Endothelial cell of umbilical vein (primary cell): ENCODE data around the gene OTP. TPM values are rescaled to one million over a fixed set of nuclear protein-coding genes. Genes with fewer than 3 reads are reported as not detected.

ENCODE experiments used
- Bru-seq: library from RNA; stranded (reverse); fragments of 400-500 nt; gene quantifications from one replicate; lab custom pipeline; 2021; lab: Mats Ljungman, UMichigan
- BruChase-seq, 2 experiments: library from RNA; stranded (reverse); fragments of 400-500 nt; gene quantifications; one replicate each; lab custom pipeline; 2021; lab: Mats Ljungman, UMichigan
- BruUV-seq: library from RNA; stranded (reverse); fragments of 400-500 nt; replicated peaks from 2 replicates; lab custom pipeline; 2021; lab: Mats Ljungman, UMichigan
- CTCF ChIA-PET: fragments of 300-600, 350-600 bp; sonication (Branson Sonifier 250); formaldehyde crosslinking; loops from one replicate; lab custom pipeline; 2021; ENCODE audit warnings: antibody characterized with exemption, inconsistent platforms; lab: Charles Lee
- POLR2A ChIA-PET: fragments of 300-600, 350-600 bp; sonication (Branson Sonifier 250); formaldehyde crosslinking; loops from one replicate; lab custom pipeline; 2021; ENCODE audit warnings: antibody characterized with exemption, inconsistent platforms; lab: Charles Lee
- DNase-seq: peaks from one replicate; pipeline ENCODE4 v3.0.0-alpha.2; 2011; ENCODE audit warnings: low read depth, low spot score
- FAIRE-seq: peaks from 2 replicates; lab custom pipeline; 2011; peaks lifted over from hg19 to GRCh38; lab: Jason Lieb, UNC
- H2AFZ ChIP-seq: 2 replicates; pipeline ENCODE4 v1.6.0; 2012; ENCODE audit warnings: low read depth, low read length, control low read depth, inconsistent platforms
- H3K27ac ChIP-seq: 2 replicates; pipeline ENCODE4 v1.5.1; 2011; ENCODE audit warnings: low read depth, mild to moderate bottlenecking, control low read depth, low read length, moderate library complexity; ENCODE audit not compliant: insufficient read depth
- H3K27me3 ChIP-seq, 2 experiments: 2 replicates each; pipeline versions ENCODE4 v1.6.0 to v1.6.1; 2011; ENCODE audit warnings: low read length in 2 of 2, mixed read lengths in 1 of 2; ENCODE audit not compliant: control insufficient read depth in 2 of 2, insufficient read depth in 2 of 2
- H3K36me3 ChIP-seq, 2 experiments: 2 replicates in 1 of 2; 3 replicates in 1 of 2; pipeline ENCODE4 v1.5.1; 2011; ENCODE audit warnings: low read length in 2 of 2, mild to moderate bottlenecking in 1 of 2, moderate library complexity in 1 of 2; ENCODE audit not compliant: control insufficient read depth in 2 of 2, insufficient read depth in 2 of 2; ENCODE audit errors: extremely low read depth in 1 of 2
- H3K4me1 ChIP-seq: 3 replicates; pipeline ENCODE4 v1.5.1; 2011; ENCODE audit warnings: mild to moderate bottlenecking, low read length; ENCODE audit not compliant: control insufficient read depth, insufficient read depth; ENCODE audit errors: extremely low read depth
- H3K4me2 ChIP-seq: 2 replicates; pipeline ENCODE4 v1.6.1; 2011; ENCODE audit warnings: low read length, control low read depth, mixed read lengths; ENCODE audit not compliant: insufficient read depth
- H3K4me3 ChIP-seq, 3 experiments: fragments of 200-600 bp in 1 of 3; sonication (generic), shearing (Covaris generic) in 1 of 3; replicated peaks in 1 of 3; 2 replicates each; pipeline ENCODE4 v1.5.1; 2011 to 2016; ENCODE audit warnings: control low read depth in 3 of 3, low read length in 3 of 3, mild to moderate bottlenecking in 2 of 3, inconsistent platforms in 1 of 3, low read depth in 1 of 3, moderate library complexity in 1 of 3; ENCODE audit not compliant: insufficient read depth in 1 of 3
- H3K79me2 ChIP-seq: 2 replicates; pipeline ENCODE4 v1.6.0; 2012; ENCODE audit warnings: low read length, inconsistent platforms; ENCODE audit not compliant: control insufficient read depth, insufficient read depth
- H3K9ac ChIP-seq: replicated peaks from 2 replicates; pipeline ENCODE3; 2011; ENCODE audit warnings: low read length, control low read depth; ENCODE audit not compliant: insufficient read depth; ENCODE audit errors: extremely low read depth
- H3K9me1 ChIP-seq: replicated peaks from 3 replicates; pipeline ENCODE4 v1.6.0; 2011; ENCODE audit warnings: mild to moderate bottlenecking, low read length; ENCODE audit not compliant: control insufficient read depth, insufficient read depth; ENCODE audit errors: extremely low read depth
- H3K9me3 ChIP-seq: replicated peaks from 2 replicates; pipeline ENCODE4 v1.5.1; 2012; ENCODE audit warnings: low read length, inconsistent platforms; ENCODE audit not compliant: control insufficient read depth, insufficient read depth
- H4K20me1 ChIP-seq: replicated peaks from 2 replicates; pipeline ENCODE3; 2011; ENCODE audit warnings: mild to moderate bottlenecking, low read length; ENCODE audit not compliant: control insufficient read depth, insufficient read depth; ENCODE audit errors: extremely low read depth
- CTCF ChIP-seq, 2 donors: IDR thresholded peaks; 1 replicate in 1 of 2; 2 replicates in 1 of 2; pipeline ENCODE4 v1.5.1; 2011; ENCODE audit warnings: low read length in 2 of 2, mild to moderate bottlenecking in 2 of 2, moderate library complexity in 2 of 2, control low read depth in 1 of 2, inconsistent platforms in 1 of 2, low read depth in 1 of 2; ENCODE audit not compliant: insufficient read depth in 1 of 2; ENCODE audit errors: extremely low read depth in 1 of 2
- EZH2 ChIP-seq: IDR thresholded peaks from 2 replicates; pipeline ENCODE4 v1.6.1; 2012; ENCODE audit warnings: borderline replicate concordance, low read depth, mild to moderate bottlenecking, moderate library complexity, low read length, inconsistent platforms; ENCODE audit not compliant: severe bottlenecking
- FOS ChIP-seq: IDR thresholded peaks from 2 replicates; pipeline ENCODE4 v1.6.1; 2011; ENCODE audit warnings: mild to moderate bottlenecking, low read length, moderate library complexity, borderline replicate concordance; ENCODE audit not compliant: insufficient read depth
- GATA2 ChIP-seq: IDR thresholded peaks from 2 replicates; pipeline ENCODE4 v1.7.0; 2011; ENCODE audit warnings: low read depth, mild to moderate bottlenecking, moderate library complexity, mixed read lengths, low read length; ENCODE audit not compliant: insufficient read length, insufficient read depth
- JUN ChIP-seq: IDR thresholded peaks from 2 replicates; pipeline ENCODE4 v1.6.1; 2011; ENCODE audit warnings: borderline replicate concordance, low read depth; ENCODE audit not compliant: insufficient read length, insufficient read depth
- MAX ChIP-seq: IDR thresholded peaks from 2 replicates; pipeline ENCODE4 v1.6.1; 2011; ENCODE audit not compliant: insufficient read depth, insufficient read length
- MYC ChIP-seq: IDR thresholded peaks from one replicate; pipeline ENCODE4 v1.6.1; 2011; ENCODE audit warnings: mild to moderate bottlenecking, low read depth, low read length
- POLR2A ChIP-seq: IDR thresholded peaks from 2 replicates; pipeline ENCODE4 v1.6.1; 2012; ENCODE audit warnings: low read depth, mild to moderate bottlenecking, control low read depth, low read length
- POLR2AphosphoS5 ChIP-seq: IDR thresholded peaks from 2 replicates; pipeline ENCODE4 v1.6.1; 2012; ENCODE audit warnings: low read depth, mild to moderate bottlenecking, control low read depth, low read length, moderate library complexity; ENCODE audit not compliant: insufficient read depth
- dilution Hi-C: fragments of 300-500 bp; cut with MboI; formaldehyde crosslinking; loops from one replicate; pipeline ENCODE4 v1.15.0; 2019; ENCODE audit warnings: low sequenced_read_pairs; ENCODE audit not compliant: extremely low pct_ligation_motif_present
- intact Hi-C: fragments of 100-400 bp; cut with micrococcal nuclease; formaldehyde crosslinking; loops from one replicate; pipeline ENCODE4 v1.10.0; 2022
- long read RNA-seq: library from polyadenylated mRNA; stranded (forward); transcript quantifications from one replicate; pipeline ENCODE4 v2.0.0, GENCODE V29; 2021
- polyA minus RNA-seq, 3 experiments: library from RNA; depleted of rRNA, polyadenylated mRNA; stranded (reverse); fragments of >200 nt; gene quantifications; 1 replicate in 1 of 3; 2 replicates in 2 of 3; pipeline ENCODE4 v1.2.3, GENCODE V29; 2011
- polyA plus RNA-seq, 4 experiments: library from polyadenylated mRNA; depleted of rRNA in 3 of 4; stranded (reverse) in 3 of 4; unstranded in 1 of 4; fragments of >200 nt; gene quantifications; 2 replicates each; pipeline versions ENCODE4 v1.2.1 to v1.2.3, GENCODE V29; 2011 to 2012; ENCODE audit warnings: missing spikeins in 1 of 4
- total RNA-seq: library from RNA; stranded (reverse); gene quantifications from 2 replicates; pipeline ENCODE4 v1.2.3, GENCODE V29; 2021

OTP gene
- total RNA-seq (not detected in 2 replicates), polyA plus RNA-seq (not detected in 2 replicates), polyA minus RNA-seq (not detected in 2 replicates), Bru-seq, nascent RNA (not detected), BruChase-seq, experiment 1, labeled RNA remaining after a 6-hour chase (not detected), BruChase-seq, experiment 2, labeled RNA remaining after a 2-hour chase (not detected)
- not detected in 2 replicates for polyA plus RNA-seq (2011; cell fraction: cytosol; rRNA removed)
- polyA plus RNA-seq (2011; cell fraction: nucleus; rRNA removed): not detected in 2 replicates
- not detected in 2 replicates for polyA plus RNA-seq (2012)
- polyA minus RNA-seq (2011; cell fraction: cytosol; rRNA and poly(A)+ RNA removed): not detected
- polyA minus RNA-seq (2011; cell fraction: nucleus; rRNA and poly(A)+ RNA removed): not detected in 2 replicates
- long read RNA-seq: 0 reads

GRCh38 chr5:77637998-77638762 lies at the start of gene OTP:
TSS of gene OTP (minus strand) at chr5:77638713. CDS start at chr5:77638549, 164 bp downstream.
- ChIA-PET POLR2A (no interaction called here), CTCF (interaction anchor here (1.8 kb wide), 1 partner anchor 8 kb away, joined by 5 read pairs; no protein-coding TSS in a partner anchor)
- H3K79me2 ChIP-seq: no peaks in the 10 kb centered on the region
- BruUV-seq: no TSS peak
- dilution Hi-C loops (no loop called here), intact Hi-C loops (loop anchor here (10.0 kb wide), 1 partner anchor 773 kb away; no protein-coding TSS in a partner anchor)
- FAIRE-seq: no peak
- no peaks in the 10 kb centered on the region for H3K4me1 ChIP-seq
- no peak within 1 kb of the TSS for H2AFZ ChIP-seq
- no peaks in the 10 kb centered on the region for H3K36me3 ChIP-seq
- H4K20me1 ChIP-seq: peaks cover 3% of the 10 kb centered on the region
- no peak for DNase-seq
- H3K27me3 ChIP-seq: peaks cover 76 to 100% of the 10 kb centered on the region in 2 experiments
- no peak within 1 kb of the TSS for H3K4me3 ChIP-seq
- H3K27ac ChIP-seq: no peak within 1 kb of the TSS
- no peak within 1 kb of the TSS for H3K4me2 ChIP-seq
- H3K9ac ChIP-seq: no peak within 1 kb of the TSS
- H3K9me1 ChIP-seq: no peaks in the 10 kb centered on the region
- TF ChIP-seq FOS: no peak
- no peak for TF ChIP-seq GATA2
- TF ChIP-seq JUN: no peak
- no peak for TF ChIP-seq POLR2A
- TF ChIP-seq EZH2: no peak
- no peak for TF ChIP-seq MAX
- no peak for TF ChIP-seq CTCF (IDR thresholded peaks at IDR 0.05; ENCODE audit: extremely low read depth in 1 of 2, insufficient read depth in 1 of 2, low read depth in 1 of 2, low read length in 2 of 2)
- no peak for TF ChIP-seq POLR2AphosphoS5
- no peak for TF ChIP-seq MYC
- no peaks in the 10 kb centered on the region for H3K9me3 ChIP-seq
